HG02610 (cell line): ENCODE data around the gene MAD2L1.
A peak's percentile ranks its signal among the peaks of the same experiment; 100 is the strongest.

Experiments
- ATAC-seq: cut with Tn5 transposase; IDR thresholded peaks from one replicate; pipeline ENCODE4 v1.9.1; 2021; ENCODE audit warnings: mild to moderate bottlenecking, moderate library complexity; ENCODE audit not compliant: unreplicated experiment

Gene MAD2L1

DNA sequence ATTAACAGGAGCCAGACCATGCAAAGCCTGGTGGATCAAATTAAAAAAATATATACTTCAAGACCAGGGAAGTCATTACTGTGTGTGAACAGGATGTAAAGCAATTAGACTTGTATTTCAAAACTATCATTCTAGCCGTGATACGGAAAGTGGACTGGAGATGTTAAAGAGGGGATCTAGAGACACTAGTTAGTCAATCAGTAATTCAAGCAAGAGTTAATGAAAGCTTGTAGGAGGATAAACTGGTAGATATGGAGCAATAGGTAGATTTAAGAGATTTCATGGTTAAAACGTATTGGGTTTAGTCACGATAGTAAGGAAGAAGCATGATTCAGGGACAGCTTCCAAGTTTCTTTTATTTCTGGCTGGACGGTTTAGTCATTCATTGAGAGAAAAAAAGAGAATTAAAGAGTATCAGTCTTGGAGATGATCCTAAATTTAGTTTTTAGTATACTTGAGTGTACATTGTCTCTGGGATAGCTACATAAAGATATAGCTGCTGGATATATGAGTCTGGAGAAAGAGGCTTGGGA is 3.9 kb downstream of the MAD2L1 start:
- ATAC-seq: no peak

DNA sequence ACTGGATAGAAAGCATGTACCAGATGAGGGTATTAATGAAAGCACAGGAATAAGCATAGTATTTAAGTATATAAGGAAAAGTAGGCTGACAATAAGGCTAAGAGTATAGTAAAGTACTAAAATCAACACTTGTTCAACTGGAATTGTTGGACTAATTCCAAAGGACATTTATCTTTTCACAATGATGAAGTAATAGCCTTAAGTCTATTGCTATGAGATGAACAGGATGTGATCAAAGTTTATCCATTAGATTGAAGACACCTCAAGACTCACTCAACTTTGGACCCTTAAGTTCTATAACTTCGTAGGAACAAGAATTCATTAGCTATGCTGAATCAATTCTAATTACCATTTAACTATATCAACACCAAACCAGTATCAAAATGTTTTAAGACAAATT is 7.6 kb downstream of the MAD2L1 start:
- ATAC-seq: no peak

DNA sequence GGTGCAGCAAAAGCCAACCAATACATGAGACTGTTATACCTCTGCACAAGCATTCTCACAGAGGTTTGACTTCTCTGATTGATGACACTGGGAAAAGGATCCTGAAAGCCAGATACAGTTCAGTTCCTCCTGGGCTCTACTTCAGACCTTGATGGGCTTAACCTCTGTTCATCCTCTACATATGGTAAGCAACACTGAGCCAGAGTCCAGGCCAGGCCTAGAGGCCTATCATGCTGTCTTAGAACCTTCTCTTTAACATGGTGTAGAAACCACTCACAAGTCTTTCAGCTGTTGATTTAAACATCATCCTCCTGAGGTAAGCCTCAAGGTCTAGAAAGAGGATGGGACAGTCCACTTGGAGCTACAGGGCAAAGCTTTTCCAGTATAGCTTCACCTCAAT is 9.2 kb downstream of the MAD2L1 start:
- no peak for ATAC-seq

DNA sequence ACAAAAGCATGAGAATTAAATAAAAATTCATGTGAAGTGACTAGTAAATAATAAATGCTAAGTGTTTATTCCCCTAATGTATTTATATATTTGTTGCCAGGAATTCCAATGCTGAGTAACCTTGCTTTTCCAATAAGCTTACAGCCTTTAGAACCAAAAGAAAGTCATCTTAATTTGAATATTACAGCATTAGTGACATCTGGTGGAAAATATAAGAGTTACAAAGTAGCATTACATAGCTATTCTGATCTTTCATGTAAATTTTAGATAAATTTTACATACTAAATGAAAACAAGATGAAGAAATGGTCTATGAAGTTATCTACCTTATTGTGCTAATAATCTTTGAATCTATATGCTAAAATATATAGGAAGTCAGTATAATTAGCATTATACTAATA is 10.4 kb downstream of the MAD2L1 start:
- ATAC-seq: no peak

DNA sequence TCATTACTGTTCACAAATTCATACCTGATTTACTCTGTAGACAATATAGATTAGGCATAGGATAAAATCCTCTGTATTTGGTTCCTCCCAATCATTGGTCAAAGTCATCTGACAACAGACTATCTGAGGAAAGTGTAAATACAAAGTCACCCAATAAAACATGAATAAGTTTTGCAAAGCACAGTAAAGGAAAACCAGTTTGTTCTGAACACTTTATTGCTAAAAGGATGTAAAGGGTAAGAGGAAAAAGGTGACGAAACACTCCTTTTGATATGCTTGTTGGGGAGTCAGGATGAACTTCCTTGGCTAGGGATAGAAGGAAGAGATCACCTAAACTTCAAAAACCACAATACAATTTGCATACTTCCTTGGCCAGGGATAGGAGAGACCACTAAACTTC is 10.9 kb downstream of the MAD2L1 start:
- ATAC-seq: no peak

DNA sequence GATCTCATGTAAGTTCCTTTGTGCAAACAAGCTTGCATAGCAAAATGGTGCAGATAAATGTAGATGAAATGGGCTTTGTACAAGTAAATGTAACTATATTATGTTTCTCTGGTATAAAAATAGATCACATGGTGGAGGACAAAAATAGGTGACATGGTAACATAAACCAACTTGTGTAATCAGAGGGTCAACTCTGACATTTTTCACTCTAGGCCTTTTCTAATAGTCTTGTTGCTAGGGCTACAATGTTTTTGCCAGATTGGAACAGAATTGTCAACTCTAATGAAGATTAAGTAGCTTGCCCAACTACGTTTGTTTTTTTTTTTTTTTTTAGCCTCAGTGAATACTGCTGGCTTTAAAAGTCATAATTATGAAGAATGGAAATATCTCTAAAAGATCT is 11.5 kb downstream of the MAD2L1 start:
- ATAC-seq: no peak

DNA sequence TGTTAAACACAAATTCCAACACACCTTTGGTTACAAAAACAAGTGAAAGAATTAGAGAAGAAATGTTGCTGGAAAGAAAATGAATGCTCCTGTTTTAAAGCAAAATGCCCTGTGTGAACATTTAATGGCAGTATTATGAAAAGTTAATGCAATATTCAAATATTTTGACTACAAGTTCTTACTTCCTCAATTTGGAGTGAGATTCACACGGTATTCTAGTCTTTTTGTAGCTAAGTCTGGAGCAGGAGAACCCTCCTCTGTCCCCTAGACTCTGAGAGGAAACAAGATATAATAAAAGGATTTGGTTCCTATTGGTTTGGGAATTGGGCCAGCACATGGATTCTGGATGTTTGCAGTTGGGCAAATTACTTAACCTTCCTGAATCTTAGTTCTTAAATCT is 12.7 kb downstream of the MAD2L1 start:
- peak; percentile 48 for ATAC-seq

DNA sequence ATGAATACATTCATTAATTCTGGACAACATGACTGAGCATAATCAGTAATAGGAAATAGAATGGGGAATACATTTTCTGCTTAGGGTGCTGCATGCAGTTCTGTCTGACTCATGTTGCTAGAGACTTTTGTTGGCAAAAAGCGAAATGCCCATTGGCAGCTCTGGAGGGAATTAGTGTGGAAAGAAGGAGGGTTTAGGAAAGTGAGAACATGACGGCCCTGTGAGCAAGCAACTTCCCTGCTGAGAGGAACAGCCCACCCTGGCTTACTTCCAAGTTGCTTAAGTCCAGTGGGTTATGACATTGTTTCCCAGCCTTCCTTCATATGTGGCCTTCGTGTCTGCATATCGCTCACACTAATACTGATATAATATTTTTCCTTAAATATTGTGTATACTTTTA is 13.8 kb downstream of the MAD2L1 start:
- ATAC-seq: no peak

DNA sequence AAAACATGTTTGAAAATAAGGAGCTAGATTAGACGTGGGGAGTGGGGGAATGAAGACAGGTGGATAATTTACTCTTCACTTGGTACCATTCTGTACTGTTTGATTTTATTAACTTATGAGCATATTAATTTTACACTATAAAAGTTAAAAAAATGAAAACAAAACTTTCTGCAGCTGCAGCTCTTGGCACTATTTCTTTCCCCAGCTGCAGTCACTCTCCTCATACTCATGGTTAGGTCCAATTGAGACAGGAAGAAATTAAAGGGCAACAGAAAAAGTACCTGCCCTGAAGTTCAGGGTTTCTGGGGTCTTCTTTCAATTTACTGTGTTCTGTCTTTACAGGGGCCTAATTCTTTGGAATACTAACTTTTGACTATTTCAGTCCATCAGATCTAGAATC is 15.4 kb downstream of the MAD2L1 start:
- no peak for ATAC-seq

DNA sequence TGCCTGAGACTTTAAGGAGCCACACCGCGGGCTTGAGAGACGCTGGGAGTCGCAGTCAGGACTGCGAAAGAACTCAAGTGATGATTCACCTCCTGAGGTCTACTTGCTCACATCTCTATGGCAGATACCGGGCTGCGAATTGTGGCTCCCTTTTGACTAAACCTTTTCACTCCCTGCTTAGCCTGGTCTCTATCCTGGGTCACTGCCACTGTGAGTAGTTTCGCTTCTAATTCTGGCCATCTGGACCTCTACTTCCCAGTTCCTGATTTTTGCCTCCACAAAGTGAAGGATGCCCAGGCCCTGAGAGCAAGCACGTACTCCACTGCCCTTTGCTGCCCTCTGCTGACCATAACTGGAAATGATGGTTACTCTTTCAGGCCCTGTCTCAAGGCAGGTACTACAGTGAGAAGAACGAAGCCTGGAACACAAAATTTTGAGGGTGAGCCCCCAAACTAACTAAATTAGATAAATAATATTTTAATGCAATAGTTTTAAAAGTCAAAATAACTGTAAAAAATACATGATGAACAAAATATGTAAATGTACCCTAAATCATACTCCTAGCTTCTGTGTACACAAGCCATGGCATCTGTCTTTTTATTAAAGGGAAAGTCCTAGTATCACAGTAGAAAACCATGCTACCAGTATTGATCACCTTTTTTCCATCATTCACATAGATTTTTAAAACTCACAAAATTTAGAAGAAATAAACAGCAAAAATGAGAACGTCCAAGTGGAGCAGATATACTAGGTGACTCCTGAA is 16.7 kb downstream of the MAD2L1 start:
- peak; percentile 88 for ATAC-seq

DNA sequence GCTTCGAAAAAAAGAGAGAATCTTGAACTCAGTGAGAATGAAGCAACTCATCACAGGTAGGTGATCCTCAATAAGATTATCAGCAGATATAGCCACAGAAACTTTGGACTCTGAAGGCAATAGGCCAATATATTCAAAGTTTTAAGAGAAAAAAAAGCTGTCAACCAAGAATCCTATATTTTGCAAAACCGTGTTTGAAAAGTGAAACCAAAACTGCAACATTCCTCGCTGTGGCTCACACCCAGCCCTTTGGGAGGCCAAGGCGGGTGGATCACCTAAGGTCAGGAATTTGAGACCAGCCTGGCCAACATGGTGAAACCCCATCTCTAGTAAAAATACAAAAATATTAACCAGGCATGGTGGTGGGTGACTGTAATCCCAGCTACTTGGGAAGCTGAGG is 22.8 kb downstream of the MAD2L1 start:
- ATAC-seq: no peak

DNA sequence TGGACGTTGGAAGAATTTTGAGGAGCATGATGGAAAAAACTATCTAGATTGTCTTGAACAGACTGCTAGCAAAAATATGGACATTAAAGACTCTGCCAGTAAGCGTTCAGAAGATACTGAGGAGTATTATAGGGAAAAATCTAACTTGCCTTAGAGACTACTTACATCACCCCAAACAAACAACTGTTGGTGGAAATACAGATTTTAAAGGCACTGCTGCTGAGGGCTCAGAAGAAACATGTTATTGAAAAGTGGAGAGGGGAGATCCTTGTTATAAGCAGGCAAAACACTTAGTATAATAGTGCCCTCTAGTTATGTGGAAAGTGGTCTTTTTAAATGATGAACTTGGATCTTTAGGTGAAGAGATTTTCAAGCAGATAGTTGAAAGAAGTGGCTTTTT is 29.2 kb downstream of the MAD2L1 start:
- no peak for ATAC-seq

DNA sequence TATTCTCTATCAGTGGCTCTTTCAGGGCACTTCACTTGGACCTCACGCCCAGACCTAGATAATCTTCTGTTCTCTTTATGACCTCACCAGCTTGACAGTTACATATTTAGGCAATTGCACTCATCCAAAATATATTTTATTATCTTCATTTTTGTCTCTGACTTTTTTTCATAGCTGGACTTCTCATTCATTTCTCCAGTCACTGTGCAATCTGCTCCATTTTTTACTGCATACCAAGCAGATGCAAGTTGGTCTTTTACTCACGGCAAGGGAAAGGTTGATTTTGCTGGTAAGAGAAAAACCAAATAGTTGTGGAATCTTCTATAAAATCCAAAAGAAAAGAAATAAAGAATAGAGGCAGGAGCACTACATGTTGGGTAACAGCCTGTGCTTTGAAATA is 31.7 kb downstream of the MAD2L1 start:
- no peak for ATAC-seq

DNA sequence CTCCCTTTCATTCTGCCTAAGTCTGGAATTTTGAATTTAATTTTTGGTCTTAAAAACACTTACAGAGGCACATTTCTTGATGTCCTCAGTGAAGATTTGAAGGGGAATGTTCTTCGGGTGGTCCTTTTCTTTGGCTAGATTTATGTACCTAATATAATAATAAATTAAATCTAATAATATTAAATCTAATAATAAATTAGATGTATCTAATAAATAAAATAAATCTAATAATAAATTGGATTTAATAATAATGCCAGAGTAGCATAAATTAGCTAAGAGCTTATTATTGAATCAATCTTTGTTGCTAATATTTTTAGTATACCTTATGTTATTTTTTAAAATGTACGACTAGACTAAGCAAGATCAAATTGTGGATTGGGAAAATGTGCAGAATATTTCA is 39.8 kb downstream of the MAD2L1 start:
- ATAC-seq: no peak

DNA sequence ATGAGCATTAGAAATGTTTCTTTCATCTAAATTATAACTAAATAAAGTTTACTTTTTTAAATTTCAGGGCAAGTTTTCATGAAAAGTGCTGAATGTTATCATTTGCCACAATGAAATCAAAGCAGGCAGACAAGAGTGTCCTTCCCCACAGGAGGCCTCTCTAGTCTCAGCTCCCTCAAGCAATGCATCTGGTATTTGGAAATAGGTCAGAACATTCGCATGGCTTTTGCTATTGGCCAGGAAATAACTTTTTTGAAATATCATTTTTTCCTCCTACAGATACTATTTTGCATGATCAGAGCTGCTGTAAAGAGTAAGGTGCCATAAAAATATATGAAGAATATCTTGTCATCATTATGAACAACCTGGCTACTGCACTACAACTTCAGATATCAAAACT is 41.1 kb downstream of the MAD2L1 start:
- no peak for ATAC-seq

DNA sequence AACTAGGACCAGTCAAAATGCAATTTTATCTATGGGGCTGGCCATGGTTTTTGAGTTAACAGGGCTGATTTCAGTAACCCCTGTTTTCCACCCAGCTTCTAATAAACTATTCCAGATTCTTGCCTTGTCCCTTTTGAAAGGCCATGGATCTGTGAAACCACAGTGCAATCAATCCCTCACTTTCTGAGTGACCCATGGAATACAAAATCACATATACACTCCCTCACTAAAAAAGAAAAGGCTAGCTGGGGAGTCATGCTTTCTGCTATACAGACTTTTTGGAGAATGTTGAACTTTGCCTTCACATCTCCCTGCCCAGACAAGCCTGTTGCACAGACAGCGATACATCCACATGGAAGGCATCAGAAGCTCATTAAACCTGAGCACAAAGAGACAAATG is 47.9 kb downstream of the MAD2L1 start:
- no peak for ATAC-seq

DNA sequence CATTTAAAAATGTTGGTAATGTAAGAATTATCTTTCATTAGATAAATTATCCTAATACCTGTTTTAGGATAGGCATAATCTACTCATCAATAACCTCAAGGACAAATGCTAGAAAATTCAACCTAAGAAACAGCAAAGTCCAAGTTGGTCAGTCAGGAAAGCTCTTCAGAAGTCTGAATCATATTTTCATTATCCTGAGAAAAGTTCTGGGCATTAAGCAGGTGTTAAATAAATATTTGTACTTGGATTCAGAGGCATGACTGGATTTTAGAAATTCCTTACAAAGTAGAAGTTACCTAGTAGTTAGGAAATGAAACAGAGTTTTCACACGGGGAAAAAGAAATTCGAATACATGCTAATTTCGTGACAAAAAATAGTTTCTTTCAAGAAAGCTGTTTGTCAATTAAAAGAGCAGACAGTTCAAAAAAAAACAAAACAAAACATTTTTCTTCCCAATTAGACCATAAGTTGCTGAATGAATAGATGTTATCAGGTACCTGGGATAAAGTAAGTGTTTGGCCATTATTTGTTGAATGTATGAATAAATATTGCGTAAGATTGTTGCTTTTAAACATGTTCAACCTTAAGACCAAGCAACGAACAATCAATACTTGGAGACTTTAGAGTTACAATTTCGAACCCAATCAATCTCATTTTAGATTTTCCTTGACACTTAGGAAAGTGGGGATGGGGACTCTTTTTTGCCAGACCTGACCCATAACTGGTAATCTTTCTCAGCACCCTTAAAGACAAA is 48.5 kb downstream of the MAD2L1 start:
- ATAC-seq: no peak

DNA sequence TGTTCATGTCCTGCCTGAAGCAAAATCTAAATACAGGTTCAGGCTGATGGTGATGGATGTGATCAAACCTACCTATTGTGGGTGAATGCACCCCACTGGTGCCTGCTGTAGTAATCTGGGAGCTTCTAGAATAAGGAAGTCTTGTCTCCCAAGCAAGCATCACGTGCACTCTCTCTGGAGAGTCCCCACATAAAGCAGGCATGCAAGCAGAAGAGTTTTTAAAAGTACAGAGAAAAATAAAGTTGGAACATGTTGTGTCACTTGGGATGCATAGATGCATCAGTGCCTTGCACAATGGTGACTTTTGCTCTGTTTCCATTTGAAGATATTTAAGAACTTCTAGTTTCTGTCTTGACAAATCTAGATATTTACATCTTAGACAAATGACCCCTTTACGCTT is 54.9 kb downstream of the MAD2L1 start:
- ATAC-seq: no peak

DNA sequence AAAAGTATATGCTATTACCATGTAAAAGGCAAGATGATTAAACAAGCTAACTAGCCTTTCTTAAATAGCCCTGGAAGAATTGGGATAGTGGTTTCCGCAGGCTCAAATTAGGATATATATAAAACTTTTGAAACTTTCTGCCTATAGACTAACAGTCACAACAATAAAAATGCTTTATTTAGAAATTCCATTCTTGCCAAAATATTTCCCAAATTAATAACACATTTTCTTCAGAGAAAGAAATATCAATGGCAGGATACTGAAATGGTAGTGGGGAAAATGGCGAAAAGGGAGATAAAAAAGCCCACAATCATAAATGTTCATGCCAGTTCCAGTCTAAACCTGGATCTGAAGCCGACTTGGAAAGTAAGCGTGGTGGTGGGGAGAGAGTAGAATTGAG is 56.0 kb downstream of the MAD2L1 start:
- no peak for ATAC-seq

DNA sequence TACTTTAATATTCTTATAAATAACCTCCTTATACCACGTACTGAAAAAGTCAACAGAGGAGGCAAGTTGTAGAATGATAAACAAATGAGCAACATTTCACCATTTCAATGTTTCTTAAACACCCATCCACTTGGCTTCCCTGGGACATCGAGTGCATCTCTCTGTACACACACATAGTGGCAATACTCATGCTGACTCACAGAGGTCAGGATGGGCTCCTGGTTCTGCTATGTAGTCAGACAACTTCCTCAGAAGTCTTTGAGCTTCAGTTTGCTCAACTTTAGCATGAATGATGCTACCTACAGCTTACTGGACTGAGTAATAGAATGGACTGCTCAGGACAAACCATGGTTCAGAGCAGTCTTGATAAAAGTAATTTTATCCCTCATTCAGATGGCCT is 56.9 kb downstream of the MAD2L1 start:
- no peak for ATAC-seq

DNA sequence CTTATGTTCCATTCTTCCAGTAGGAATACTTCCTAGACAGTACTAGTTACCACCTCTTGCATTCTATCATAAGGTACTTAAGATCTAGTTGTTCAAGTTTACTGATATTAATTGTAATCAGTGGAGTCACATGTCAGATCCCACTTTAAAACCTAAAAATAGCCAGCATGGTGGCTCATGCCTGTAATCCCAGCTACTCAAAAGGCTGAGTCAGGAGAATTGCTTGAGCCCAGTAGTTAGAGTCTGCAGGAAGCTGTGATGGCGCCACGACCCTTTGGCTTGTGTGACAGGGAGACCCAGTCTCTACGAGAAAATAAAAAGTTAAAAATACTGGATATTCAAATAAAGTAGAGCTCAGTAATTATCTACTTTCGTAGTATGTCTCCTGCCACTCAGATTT is 57.7 kb downstream of the MAD2L1 start:
- no peak for ATAC-seq

DNA sequence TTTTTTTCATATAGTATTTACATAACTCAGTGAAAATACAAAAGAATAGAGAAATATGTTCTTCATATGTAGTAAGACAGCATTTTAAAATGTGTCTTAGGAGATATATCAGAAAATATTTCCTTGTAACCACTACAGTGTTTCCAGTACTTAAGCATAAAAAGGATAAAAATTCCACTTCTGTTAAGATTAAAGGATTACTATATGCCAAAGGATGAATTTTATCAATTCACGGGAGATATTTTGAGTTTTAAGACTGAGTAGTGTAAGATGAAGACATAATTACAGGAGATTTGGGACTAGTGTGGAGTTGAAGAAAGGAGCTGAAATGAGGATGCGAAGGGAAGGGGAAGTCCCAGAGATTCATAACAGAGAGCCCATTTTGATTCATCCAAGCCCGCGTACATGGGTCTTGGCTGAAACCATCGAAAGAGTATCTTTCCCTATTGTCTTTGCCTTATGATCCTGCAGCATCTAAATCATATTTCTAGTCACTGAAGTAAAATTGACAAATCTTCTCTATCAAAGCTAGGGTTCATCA is 58.7 kb downstream of the MAD2L1 start:
- peak; percentile 46 for ATAC-seq
